Stimulated activated CD8-positive, alpha-beta memory T cell treated with anti-CD3 and anti-CD28 coated beads, Interleukin-4, amount 100 ng/mL, for 1 hour (primary cell): ENCODE data around the gene ALKBH4.
A peak's percentile ranks its signal among the peaks of the same experiment; 100 is the strongest.
"Not testable (repeated sequence)": the region's sequence is repeated elsewhere in the genome, so short reads cannot be mapped to it uniquely, and the experiment has no call there.

ENCODE experiments used
- DNase-seq, 2 donors: peaks; one replicate each; pipeline ENCODE4 v3.0.0-alpha.2; 2020; ENCODE audit warnings: low read depth in 2 of 2, low spot score in 1 of 2

The ALKBH4 gene

DNA sequence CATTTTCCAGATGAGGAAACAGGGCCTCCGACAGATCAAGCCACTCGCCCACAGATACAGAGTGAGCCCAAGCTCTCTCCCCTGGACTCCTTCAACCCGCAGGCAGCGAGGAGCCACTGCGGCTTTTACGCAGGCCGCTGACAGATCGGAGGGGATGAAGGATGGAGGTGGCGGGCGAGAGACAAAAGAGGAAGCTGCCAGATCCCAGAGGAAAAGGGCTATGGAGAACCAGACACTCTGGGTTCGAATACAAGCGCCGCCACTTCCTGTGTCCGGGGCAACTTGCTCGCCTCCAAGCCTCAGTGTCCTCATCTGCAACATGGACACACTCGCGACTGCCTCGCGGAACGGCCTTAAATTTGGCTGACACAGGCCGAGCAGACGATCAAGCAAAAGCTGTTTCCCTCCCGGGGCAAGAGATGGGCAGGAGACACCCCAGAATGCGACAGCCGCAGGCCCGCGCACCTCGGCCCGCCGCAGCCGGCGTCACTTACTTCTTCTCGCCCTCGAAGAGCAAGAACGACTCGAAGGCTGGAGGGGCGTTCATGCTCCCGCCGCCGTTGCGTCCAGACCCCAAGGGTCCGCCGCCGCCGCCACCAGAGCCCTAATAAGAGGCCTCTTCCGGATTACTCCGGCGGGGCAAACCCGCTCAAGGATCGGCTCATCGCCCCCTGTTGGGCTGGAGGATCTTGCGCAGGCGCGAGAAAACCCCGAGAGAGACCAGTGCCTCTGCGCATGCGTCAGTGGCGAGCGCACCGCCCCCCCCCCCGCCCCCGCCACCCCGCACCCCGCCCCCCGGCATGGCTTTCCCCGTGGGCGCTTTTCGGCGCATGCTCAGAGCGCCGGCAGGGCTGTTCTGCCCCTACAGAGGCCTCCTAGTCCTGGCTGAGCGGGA is 13.9 kb upstream of the ALKBH4 start, which contains the start of gene POLR2J:
TSS of gene POLR2J (minus strand) at position 609 of the 895 bp plus-strand sequence. CDS start at position 547, 62 bp downstream.
- DNase-seq: peak; percentile 87 to 99

DNA sequence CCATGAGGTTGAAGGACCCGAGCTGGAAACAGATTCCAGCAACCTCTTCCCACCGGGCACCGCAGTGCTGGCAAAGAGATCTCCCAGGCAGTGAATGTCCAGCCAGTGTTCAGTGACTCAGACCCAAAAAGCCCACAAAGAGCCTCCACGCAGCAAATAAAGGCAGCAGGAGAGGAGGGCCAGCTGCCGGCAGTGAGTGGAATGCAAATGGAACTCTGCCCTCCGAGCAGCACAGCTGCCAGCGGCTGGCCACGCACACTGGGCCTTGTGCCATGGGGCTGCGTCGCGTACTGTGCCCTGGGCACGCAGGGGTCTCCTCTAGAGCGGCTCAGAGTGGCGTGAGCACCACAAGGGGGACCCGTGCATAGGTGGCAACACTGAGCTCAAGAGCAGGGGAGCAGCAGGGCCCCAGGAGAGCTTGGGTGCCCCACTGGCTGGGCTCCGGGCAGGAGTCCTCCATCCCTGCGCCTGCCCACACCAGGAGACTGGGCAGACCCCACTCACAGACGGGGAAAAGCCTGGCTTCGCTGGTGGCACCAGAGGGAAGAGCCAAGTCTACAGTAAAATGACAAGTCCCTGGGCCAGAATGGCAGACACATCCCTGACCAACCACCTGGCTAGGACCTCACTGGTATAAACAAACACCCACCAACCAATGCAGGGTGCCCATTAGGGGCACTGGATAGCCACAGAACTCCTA is 10.2 kb upstream of the ALKBH4 start:
- DNase-seq: not testable (repeated sequence)

DNA sequence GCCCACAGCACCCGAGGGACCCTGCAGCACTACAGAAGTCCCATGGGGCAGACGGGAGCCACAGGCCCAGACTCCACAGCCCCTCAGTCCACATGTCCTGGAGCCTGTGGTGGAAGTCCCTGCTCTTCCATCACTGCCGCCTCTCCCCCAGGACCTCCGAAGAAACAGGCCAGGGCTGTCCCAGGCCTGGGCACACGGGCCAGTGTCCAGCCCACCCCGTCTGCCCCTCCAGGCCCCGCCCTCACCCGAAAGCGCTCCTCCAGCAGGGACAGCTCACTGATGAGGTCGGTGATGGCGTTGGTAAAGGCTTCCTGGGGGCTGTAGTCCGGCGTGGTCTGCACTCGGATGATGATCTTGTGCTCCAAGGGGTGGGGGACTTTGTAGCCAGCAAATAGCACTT is 9.5 kb upstream of the ALKBH4 start:
- DNase-seq: not testable (repeated sequence)

DNA sequence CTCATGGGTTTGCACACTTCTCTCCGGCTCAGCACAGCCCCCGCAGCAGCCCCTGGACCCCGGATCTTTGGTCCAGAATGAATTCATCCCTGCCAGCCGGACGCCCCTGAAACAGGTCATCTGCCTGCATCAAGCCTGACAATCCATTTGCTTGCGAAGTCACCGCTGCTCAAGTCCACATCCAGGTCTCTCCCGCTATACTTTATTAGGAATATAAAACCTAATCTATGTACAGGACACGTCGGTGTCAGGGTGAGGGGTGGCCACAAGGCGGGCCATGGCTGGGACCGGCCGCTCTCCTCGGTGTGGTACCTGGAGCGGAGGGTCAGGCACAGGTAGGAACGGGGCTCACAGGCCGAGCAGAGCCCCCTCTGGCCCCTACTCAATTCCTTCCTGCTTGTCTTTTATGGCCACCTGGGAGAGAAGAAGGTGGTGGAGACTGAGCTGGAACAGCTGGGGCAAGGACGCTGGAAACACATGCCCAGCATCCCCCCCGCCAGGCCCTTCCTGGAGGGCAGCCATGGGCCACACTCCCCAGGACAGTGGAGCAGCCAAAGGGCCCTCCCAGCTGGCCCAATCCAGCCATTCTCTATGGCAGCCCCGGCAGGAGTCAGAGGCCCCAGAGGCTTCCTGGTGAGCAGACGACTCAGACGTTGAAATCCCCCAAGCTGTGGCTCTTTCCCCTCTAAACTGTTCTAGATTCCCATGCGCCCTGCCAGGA is 8.8 kb upstream of the ALKBH4 start:
- DNase-seq: no peak

DNA sequence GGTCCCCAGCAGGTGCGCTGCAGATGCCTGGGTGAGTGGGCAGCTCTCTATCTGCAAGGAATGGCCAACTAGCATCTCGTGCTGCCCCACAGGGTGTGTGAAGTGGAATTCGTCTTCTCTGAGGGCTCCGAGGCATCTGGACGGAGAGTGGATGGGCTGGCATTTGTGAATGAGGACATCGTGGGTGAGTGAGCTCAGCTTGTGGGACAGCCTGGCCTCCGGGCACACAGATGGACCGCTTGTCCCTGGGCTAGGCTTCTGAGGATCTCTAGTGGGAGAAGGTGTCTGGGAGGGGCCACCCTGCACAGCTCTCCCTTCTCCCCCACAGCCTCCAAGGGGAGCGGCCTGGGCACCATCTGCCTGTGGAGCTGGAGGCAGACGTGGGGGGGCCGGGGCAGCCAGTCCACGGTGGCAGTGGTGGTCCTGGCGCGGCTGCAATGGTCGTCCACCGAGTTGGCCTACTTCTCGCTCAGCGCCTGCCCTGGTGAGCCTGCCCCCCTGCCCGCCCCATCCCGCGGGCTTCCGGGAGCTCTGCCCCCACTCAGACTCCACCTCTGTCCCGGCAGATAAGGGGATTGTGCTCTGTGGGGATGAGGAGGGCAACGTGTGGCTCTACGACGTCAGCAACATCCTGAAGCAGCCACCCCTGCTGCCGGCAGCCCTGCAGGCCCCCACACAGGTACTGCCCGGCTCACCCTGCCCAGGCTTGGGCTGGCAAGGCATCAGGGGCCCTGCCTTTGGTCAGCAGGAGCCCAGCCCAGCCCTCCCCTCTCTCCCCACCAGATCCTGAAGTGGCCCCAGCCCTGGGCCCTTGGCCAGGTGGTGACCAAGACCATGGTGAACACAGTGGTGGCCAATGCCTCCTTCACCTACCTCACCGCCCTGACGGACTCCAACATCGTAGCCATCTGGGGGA is 7.7 kb upstream of the ALKBH4 start:
- no peak for DNase-seq

DNA sequence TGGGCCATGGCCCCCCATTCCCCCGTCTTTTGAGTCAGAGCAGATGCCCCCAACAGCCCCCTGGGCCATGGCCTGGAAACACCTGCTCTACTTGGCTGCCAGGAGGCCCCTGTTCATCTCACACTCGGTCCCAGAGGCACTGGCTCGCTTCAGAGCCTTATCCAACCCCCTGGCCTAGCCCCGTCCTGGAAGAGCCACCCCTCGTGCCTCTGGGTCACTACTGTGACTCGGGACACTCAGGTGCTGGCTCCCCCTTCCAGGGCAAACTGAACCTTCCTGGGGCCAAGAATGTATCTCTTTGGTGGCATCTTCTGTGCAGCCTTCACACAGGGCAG is 7.1 kb upstream of the ALKBH4 start:
- DNase-seq: no peak

DNA sequence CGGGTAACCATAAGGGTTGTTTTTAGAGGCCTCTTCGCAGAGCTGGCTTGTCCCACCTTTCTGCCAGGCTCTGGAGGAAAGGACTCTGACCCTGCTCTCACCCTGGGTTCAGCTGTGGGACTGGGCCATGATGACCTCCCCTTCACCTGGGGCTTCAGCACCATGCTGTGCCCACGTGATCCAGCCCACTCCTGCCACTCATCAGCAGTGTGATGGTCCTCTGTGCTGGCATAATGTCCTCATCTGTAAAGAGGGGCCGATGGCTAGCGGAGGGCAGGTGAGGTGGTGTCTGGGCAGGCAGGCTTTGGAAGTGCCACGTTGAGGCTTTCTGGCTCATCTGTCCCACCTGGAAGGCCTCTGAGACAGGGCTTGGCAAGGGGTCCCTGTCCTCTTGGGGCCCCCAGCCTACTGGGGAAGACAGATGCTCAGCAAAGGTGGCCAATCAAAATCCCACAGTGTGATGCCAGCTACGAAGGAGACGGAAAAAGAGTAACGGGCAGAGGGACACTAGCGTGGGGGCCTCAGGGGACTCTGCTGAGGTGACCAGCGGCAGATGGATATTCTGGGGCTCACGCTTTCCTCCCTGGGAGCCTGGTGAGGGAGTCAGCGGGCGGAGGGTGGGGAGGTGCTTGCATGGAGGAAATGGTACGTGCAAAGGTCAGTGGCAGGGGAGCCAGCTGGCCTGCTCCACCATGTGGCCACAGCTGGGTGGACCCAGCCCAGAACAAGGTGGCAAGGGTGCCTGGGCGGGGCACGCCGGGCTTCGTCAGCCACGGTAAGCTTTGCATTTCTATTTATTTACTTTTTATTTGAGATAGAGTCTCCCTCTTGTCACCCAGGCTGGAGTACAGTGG is 5.5 kb upstream of the ALKBH4 start:
- DNase-seq: no peak

DNA sequence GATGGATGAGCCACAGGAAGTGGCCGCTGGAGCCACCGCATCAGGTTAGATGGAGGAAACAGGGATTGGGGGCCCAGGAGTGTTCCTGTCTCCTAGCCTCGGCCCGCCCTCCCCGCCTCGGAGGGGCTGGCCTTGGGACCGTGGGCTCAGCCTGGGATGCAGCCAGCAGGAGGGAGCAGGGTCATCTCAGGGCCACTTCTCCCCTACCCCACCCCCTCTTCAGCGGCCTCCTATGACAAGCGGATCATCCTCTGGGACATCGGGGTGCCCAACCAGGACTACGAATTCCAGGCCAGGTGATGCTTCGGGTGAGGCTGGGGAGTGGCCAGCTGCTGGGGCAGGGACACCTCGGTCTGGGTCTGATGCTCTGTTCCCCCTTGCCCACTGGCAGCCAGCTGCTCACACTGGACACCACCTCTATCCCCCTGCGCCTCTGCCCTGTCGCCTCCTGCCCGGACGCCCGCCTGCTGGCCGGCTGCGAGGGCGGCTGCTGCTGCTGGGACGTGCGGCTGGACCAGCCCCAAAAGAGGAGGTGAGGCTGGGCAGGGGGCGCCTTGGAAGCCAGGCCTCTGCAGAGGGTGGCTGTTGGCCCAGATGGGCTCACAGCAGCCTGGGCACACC is 4.8 kb upstream of the ALKBH4 start:
- DNase-seq: no peak

DNA sequence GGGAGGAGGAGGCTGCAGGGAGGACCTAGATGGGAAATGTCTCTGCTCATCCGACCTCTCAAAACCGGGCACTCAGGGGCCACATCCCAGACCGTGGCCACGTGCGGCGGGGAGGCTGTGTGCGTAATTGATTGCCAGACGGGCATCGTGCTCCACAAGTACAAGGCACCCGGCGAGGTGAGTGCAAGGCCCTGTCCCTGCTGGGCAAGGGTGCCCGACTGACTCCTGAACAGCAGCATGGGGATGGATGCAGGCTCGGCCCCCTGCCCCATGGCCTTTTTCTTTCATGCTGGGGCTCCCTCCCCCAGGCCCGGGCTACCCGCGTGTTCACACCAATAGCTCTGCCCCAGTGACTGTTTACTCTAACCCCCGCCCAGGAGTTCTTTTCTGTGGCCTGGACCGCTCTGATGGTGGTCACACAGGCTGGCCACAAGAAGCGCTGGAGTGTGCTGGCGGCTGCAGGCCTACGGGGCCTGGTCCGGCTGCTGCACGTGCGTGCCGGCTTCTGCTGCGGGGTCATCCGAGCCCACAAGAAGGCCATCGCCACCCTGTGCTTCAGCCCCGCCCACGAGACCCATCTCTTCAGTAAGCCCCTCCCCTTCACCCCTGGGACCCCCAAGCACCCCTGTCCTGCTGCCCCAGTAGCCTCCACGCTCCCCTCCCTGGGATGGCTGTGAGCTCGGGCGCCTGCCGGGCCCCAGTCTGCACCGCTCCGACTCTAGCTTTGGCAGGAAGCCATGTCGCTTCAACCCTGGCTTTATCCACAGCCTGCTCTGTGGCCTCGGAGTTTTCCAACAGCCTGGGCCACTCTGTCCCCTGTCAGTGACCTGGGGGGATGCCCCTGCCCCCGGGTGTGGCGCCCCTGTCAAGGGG is 4.1 kb upstream of the ALKBH4 start:
- DNase-seq: no peak

DNA sequence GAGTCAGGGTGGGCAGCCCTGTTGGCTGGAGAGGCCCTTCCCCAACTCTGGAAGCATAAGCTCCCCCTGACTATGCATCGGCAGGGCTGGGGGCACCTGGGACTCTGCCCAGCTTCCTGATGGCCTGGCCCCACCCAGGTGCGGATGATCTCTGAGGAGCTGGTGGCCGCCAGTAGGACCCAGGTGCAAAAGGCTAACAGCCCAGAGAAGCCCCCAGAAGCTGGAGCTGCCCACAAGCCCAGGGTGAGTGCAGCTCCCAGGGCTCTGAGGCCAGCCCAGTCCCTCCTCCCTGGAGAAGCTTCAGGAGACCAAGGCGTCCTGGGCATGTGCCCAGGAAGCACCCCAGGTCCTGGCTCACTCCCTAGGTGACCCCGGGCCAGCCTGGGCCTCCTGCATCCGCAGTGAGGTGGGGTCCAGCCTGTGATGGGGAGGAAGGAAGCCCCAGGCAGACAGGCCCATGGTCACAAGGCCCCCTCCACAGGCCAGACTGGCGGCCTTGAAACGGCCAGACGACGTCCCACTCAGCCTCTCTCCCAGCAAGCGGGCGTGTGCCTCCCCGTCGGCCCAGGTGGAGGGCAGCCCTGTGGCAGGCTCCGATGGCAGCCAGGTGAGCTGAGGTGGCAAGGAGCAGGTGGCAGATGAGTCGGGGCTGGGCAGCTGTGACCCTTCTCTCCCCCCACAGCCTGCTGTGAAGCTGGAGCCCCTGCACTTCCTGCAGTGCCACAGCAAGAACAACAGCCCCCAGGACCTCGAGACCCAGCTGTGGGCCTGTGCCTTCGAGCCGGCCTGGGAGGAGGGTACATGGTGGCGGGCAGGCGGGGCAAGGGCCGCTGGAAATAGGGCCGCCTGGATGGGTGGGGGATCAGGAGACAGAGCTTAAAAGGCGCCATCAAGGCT is 3.2 kb upstream of the ALKBH4 start:
- no peak for DNase-seq

DNA sequence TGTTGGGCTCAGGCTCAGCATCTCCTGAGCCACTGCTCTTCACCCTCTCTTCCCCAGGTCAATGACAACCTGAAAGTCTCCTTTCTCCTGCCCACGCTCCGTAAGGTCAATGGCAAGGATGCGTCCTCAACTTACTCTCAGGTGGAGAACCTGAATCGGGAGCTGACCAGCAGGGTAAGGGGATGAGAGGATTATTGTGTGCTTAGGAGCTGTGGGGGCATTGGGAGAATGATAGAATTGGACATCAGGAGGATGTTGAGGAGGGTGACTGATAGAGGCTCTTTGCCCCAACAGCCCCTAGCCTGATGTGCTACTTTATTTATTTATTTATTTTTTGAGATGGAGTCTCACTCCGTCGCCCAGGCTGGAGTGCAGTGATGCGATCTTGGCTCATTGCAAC is 1.4 kb upstream of the ALKBH4 start:
- DNase-seq: no peak

DNA sequence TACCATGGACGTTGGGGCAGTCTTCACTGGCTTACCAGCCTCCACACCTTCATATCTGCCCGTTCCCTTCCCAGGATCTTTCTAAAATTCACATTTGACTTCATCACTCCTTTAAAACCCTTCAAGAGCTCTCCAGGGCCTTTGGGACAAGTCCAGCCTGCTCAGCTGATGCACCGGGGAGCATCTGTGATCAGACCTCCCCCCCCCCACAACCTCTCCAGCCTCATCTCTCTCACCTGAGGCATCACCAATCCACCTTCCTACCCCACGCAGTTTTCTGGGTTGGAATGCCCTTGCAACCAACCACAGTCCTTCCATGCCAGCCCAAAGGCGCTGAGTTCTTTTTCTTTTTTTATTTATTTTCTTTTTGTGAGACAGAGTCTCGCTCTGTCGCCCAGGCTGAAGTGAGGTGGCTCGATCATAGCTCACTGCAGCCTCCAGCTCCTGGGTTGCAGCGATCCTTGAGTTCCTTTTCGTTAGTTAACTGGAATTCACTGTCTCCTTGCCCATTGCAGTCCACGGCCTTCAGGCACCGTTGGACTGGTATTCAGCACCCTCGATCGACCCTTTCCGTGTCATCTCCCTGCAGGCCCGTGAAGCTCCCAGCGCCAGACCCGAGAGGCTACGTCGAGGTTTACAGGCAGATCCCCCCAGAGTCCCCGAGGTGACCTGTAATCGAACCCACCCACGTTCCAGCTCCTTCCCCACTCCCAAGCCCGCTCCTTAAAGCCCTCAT is 654 bp downstream of the ALKBH4 start:
- DNase-seq: no peak

DNA sequence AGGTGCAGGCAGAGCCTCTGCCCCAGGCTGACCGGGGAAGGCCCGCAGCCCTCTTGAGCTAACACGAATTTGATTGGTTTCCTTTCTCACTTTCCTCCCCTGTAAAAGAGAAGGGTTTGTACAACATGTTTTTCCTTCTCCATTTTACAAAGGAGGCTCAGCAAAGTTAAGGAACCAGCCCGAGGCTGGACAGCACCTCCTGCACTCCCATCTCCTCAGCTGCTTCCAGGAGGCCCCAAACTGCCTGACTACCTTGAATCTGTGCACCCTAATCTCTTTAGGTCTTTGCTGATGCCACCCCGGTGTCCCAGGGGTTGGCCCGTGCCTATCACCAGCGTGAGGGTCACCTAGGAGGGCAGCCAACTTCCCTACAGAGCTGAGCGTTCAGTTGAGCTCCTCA is 4.2 kb downstream of the ALKBH4 start:
- DNase-seq: no peak

DNA sequence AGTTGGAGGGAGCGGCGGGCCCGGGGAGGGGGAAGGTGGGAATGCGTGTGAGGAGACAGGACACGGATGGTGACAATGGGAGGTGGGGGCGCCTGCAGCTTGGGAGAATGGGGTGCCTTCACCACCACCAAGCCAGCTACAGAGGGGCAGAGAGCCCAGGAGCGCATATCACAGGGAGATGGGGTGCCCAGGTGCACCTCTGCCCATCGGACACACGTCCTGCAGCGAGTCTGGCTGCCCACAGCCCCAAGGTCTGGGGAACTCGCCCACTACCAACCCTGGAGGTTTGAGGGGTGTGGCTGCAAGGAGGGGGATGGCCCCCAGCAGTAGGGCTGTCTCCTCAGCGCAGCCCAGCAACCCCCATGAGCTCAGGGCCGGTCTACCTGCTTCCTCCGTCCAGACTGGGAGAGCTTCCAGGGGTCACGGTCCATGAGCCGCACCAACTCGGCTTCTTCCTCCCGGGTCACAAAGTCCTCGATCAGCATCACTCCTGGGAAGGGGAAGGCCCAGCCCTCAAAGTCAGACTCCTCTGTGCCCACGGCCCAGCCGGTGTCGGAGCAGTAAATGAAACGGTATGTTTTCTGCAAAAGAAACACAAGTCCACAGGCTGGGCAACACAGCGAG is 5.3 kb downstream of the ALKBH4 start:
- no peak for DNase-seq

DNA sequence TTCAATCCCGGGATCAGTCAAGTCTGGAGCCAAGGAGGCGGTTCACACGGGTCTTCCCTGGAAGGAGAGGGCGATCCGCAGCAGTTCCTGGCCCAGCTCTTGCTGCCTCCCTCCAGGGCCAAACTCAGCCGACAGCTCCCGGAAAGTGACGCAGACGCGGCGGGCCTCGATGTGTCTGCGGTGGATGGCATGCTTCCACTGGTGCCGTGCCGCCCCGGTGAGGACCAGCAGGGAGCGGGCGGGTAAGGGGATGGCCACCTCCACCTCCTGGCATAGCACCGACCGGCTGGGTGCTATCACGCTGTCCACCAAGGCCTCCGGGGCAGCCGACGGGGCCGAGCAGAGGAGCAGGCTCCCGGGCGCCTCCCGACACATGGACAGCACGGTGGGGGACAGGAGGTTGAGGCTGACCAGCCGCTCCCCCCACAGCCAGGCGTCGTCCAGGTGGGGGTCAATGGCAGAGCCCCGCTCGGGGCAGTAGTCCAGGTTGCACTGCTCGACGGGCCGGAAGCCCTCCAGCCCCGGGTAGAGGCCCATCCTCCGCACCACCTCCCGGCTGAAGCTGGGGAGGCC is 7.2 kb downstream of the ALKBH4 start:
- no peak for DNase-seq

DNA sequence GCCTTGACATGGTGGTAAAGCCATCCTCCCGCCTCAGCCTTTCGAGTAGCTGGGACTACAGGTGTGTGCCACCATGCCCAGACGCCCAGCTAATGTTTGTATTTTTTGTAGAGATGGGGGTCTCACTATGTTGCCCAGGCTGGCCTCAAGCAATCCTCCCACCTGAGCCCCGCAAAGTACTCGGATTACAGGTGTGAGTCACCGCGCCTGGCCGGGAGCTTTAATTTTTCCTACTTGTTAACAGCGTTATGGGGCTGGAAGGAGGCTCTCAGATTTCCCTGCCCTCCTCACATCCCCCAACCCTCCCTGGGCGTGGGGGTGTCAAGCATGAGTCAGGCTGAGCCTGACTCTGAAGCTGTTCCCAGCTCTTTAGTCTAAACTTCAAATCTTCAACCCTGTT is 8.3 kb downstream of the ALKBH4 start:
- no peak for DNase-seq
